CD4-positive, alpha-beta T cell treated with Interleukin-17A for 4 hours (primary cell): ENCODE data around the gene EXOC4.

Experiments used
- DNase-seq: peaks from one replicate; pipeline ENCODE4 v3.0.0-alpha.2; 2020; ENCODE audit warnings: mixed read lengths

The EXOC4 gene

DNA sequence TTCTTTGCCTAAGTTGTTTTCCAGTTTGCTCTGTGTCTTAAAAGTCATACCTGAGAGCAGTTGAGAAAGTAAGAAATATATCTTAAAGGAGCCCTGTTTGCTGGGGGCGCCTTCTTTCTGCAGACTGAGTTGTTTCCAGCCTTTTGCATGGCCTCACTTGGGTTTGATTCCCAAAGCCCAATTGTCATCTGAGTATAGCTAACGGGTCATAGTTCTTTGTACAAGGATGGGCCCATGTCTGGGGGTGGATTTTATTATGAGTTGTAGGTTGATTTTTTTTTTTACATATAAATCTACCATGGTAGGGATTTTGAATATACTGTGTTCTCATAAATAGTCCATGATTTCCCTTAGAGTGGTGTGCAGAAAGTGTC lies 555.6 kb downstream of the EXOC4 start:
- DNase-seq: no peak

DNA sequence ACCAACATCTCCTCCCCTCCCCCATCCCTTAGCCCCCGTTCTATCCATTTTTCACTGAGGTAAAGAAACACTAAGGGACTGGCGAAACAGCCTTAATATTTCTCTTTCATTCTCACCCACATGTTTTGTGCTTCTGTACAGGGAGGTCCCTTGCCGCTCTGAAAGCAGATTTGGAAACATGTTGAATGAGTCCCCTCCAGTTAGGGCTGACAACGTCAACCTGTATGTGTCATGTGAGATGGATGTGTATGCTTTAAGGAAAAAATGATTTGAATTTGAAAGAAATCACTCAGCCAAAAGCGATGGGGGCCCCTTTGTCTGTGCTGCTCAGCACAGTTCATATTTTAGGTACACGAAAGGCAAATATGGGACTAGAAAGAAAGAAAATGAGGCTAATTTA lies 560.0 kb downstream of the EXOC4 start:
- no peak for DNase-seq

DNA sequence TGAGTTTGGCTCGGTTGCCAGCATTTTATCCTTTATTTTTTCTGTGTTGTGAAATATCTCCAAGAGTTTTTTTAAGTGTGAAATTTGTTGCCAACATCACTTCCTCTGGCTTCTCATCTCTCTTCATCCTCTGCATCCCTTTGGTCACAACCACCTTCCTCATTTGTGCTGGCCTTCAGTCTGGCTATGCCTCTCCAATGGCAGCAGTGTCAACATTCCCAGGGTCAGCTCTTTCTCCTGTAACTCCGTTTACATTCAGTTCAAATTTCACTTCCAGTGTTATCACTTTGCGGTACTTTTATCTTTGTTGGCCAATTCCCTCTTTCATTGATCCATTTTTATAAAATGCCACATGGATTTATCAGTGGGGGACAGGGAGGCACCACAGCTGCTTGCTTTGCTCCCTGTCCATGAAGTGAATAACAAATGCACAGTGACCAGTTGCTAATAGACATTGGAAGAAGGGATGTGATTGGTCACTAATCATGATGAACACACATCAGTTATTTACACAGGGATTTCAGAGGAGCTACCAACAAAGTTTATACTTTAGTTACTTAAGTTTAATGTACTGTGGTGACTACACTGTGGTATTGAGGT lies 562.8 kb downstream of the EXOC4 start:
- DNase-seq: no peak

- DNase-seq: no peak
These were observed 566.8 kb downstream of the EXOC4 start for GRCh38 chr7:133819695-133820094.

DNA sequence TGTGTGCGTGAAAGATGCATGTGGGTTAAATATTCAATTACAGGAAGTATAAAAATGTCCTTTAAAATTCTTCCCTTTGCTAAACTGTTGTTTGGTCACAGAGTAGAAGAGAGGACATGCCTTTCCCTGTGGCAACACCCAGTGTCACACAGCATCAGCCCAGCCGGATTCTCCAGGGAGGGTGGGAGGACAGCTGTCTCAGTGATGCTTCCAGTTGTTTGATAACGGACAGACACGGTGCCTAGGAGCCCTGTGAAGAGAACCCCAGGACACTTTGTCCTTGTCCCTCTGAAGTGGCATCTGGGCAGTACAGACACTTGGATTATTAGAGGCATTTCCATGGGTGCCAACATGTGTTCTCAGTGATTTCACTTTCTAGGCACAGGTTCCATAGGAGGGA lies 567.7 kb downstream of the EXOC4 start:
- DNase-seq: no peak

DNA sequence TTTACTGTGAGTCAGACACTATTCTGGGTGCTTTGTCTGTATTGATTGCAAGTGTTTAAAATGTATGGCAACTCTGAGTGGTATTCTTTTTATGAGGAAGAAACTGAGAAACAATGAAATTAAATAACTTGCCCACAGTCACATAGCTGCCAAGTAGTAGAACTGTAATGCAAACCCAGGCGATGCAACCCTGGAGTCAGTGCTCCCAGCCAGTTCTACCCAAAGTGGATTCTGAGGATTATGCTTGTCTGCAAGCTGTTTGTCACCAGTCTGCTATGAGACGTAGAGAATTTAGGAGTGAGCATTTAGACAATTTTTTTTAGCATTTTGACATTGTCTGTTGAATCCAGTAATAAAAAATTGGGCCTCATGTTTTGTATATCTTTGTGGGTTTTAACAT lies 568.3 kb downstream of the EXOC4 start:
- no peak for DNase-seq

- no peak for DNase-seq
These were observed 569.2 kb downstream of the EXOC4 start for GRCh38 chr7:133822001-133822641.

DNA sequence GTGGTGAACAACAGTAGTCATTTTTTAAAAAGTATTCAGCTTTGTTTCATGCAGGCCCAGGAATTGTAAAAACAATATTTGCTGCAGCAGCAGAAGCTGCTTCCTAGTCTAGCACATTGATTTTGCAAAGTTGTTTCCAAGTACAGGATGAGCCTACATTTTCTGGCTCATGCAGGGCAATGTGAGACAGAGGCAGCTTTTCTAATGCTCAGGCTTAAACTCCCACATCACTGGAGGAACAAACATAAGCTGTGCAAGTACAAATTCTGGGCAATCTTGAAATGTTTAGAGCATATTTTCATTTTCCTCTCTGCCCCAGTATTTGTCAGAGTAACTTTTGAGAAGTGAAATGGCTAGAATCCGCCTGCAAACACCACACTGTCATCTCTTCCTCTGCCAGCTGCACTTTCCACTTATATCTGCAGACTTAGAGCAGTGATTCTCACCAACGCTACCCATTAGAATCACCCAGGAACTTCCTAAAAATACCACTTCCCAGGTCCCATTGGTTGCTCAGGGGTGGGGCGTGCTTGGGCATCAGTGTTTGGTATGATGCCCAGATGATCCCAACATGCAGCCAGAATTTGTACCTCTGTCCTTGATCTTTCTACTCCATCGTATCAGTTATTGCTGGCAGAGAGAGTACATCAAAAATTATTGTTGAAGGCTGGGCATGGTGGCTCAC lies 570.1 kb downstream of the EXOC4 start:
- DNase-seq: no peak

DNA sequence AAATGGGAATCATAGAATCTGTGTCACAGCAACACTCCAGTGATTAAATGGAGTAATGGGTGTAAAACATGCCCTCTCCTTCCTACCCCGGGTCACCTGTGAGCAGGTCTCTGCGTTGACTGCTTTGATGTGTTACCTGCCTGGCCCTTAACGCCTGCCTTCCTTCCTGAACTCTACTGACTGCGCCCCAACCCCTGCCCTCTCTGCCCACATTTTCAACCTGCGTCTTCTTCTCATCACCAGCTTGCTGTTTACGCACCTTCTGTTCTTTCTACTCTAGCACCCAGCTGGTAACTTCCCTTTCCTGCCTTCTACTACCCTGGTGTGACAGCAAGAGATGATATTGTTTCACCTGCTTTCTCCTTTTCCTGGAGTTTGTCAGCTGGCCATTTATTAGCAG lies 571.3 kb downstream of the EXOC4 start:
- no peak for DNase-seq

DNA sequence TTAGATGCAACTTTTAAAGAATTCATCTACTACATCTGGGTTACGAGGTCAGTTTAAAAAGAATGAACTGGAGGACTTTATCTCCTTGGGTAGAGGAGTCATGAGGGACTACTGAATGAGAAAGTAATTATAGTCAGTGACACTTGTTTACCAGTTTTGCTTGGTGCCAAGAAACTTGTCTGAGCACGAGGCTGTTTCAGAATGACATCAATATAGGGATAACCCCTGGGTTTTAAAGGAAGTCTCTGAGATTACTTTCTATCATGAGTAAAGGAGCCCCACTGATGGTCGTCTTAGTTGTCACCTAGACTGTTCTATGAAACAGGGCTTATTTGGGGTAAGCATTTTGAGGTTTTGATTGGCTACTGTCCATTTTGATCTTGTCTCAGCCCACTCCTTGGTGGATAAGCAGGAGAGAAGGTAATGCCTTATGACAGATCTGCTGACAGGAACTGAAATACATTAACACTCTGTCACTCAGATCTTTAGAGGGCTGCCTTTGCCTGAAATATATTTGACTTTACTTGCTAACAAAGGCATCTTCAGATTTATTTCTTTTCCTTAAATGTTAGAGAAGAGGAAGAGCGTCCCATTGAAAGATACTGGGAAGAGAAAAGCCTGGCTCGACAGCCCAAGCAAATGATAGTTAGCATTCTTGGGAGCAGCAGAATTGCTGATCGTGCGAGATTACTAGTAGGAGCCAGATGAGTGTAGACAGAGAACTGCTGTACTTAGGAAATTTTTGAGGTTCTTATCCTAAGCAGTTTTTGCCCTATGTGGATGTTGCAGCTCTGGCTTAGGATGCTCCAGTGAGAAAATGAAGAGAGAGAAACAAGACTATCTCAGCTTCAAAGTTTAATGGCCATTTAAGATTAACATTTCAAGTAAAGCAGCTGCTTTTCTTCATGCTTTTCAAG lies 575.1 kb downstream of the EXOC4 start:
- no peak for DNase-seq

GRCh38 chr7:133828906-133829305 lies 576.0 kb downstream of the EXOC4 start:
- no peak for DNase-seq

DNA sequence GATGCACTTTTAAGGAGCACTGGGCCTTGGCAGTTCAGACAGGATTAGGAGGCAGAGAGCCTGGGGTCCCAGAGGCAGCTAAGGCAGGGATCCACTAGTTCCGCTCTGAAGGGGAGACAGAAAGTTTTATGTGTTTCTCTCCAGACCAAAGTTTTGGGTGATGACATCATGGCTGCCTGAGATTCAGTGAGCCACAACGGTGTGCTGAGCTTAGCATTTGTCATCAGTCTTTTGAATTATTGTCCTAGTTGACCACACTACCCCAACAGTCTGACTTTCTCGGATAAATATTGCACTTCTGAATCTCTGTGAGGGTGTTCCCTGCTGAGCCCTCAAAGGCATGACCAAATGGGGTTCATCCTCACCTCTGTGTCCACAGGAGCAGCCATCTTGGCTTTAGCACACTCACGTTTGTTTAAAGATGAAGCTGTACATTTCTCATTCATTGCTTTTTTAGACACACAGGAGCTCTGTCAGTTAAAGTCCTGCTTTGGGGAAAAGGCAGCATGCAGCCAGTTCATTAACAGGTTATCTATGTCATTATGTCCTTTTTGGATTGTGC lies 576.5 kb downstream of the EXOC4 start:
- no peak for DNase-seq

DNA sequence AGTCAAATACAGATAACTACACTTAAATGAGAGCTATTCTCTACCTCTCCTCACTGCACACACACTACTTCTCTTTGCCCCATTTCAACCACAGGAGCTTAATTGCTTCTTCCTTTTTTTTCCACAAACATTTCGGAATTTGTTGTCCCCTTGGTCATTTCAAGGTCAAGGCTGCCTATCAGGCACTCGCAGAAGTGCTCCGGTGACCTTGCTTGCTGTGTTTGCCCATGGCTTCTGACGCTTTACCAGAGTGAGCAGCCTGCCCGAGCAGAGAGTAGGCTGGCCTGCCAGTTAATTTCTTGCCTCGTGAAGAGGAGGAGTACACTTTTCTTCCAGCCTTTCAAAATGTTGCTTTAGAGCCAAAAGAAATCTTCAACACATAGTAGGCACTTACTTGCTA lies 577.2 kb downstream of the EXOC4 start:
- DNase-seq: no peak

DNA sequence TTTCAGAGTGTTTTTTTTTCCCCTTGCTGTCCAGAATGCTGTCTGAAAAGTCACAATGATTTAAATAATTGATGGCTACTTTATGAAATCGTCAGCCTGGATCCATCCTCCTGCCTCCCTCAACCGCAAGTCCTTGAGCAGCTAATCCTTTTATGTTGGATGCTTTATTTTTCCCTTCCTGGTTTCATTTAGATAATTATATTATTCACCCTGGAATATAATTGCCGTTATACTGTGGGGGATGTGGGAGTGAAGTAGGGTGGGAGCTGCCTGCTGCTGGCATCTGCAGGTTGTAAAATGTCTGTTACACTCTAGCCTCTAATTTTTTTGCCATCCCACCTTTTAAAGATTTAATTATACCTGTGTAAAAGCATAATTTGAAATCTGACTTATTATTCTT lies 583.8 kb downstream of the EXOC4 start:
- DNase-seq: no peak

DNA sequence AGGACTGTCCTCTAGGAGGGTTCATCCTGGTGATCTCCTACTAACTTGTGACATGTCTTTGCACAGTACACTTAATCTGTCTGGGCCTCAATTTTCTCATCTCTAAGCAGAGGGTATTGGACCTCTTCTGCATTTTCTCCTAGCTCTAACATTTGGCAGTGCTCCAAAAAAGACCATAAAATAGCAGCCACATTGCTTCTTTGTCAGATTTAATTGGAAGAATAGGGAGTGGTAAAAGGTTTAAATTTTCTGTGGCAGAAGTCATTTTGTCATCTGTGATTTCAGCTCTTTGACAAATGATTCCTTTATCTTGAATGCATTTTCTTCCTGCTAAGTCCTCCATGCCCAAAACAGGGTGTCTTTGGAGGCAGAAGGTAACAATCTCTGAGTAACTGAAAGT lies 584.3 kb downstream of the EXOC4 start:
- DNase-seq: no peak

DNA sequence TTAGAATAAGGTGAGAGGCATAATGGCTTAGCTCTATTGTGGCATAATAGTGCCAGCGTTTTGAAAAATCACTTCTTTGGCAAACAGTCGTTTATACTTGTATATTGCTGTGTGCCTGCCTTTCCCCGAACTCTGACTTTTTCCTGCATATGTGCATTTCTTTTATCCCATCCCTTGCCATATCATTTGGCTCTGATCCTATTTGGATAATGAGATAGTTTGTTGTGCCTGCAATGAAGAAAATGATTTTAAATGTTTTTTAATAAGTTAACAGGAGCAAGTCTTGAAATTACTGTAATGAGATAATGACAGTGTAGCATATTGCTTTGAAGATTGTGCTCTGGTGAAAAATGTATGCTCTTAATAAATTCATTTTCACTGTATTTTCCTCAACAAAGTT lies 586.2 kb downstream of the EXOC4 start:
- no peak for DNase-seq

GRCh38 chr7:133843341-133843740 lies 590.5 kb downstream of the EXOC4 start:
- no peak for DNase-seq

DNA sequence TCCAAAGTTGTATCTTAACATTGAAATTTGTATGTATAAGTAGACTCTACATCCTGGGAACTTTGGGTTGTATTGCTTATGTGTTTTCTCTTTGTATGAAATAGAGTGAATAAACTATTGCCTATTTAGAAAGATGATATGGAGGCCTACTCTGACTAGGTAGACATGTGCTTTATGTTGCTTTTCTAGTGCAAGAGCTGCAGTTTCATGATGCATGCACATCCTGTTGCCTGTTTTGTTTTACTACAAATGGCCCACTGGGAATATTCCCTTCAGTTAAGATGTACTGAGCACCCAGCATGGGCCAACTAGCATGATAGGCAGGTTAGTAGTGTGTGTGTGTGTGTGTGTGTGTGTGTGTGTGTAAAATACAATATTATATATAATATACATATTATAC lies 592.1 kb downstream of the EXOC4 start:
- no peak for DNase-seq

GRCh38 chr7:133846203-133846945 lies 593.5 kb downstream of the EXOC4 start:
- no peak for DNase-seq

DNA sequence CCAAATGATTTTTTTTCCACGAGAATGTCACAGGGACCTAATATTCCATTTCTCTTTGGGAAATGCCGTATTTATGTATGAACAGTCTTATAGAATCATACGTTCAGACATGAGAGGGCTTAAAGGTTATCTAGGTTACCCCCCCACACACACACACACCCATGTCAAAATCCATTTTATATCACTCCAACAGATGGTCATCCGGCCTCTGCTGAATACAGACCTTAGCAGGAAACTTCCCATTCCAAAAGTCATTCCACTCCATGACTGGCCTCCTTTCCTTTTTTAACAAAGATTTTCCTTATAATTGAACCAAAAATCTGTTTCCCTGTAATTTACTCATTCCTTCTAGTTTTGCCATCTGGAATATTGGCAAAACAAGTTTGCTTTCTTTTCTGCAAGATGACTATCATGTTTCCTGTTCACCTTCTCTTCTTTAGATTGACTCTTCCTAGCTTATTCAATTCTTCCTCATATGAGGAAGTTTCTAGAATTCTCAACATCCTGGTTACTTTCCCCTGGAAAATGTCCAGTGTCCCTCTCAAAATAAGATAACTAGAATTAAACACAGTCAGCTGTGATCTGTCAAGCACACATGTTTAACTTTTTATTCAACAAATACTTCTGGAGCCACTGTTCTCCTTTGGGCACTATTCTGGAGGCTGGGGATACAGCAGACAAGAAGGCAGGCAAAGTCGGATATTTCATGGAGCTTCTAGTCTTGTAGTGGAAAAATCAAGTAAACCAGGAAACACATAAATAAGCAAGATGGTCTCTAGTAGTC lies 597.8 kb downstream of the EXOC4 start:
- no peak for DNase-seq

GRCh38 chr7:133851411-133851810 lies 598.5 kb downstream of the EXOC4 start:
- no peak for DNase-seq
